Occipital lobe (tissue), 2 donors: ENCODE measurements around the gene TSPYL4. TPM values are rescaled to one million over a fixed set of nuclear protein-coding genes. Genes with fewer than 3 reads are reported as not detected.

Experiments
- DNase-seq: peaks from one replicate; lab custom pipeline; 2025; lab: John Stamatoyannopoulos, UW
- total RNA-seq: library from RNA; depleted of rRNA; stranded (reverse); fragments of >200 nt; gene quantifications from one replicate; pipeline ENCODE4 v1.2.3, GENCODE V29; 2014

Gene TSPYL4
- total RNA-seq, 1 donor from 2014 or later: 70.2 TPM

- no peak for DNase-seq
These were observed 17.4 kb upstream of the TSPYL4 start for GRCh38 chr6:116271149-116271708.

GRCh38 chr6:116268589-116269293, 14.9 kb upstream of the TSPYL4 start:
- no peak for DNase-seq

GRCh38 chr6:116267836-116268588, 14.1 kb upstream of the TSPYL4 start:
- DNase-seq: no peak

GRCh38 chr6:116266803-116267202, 12.9 kb upstream of the TSPYL4 start:
- DNase-seq: no peak

GRCh38 chr6:116265041-116265829, 11.4 kb upstream of the TSPYL4 start:
- no peak for DNase-seq

GRCh38 chr6:116263353-116263752, 9.5 kb upstream of the TSPYL4 start:
- DNase-seq: no peak

GRCh38 chr6:116258520-116258919, 4.6 kb upstream of the TSPYL4 start:
- no peak for DNase-seq

GRCh38 chr6:116256694-116257093, 2.8 kb upstream of the TSPYL4 start:
- DNase-seq: no peak

- DNase-seq: no peak
These were observed 1.4 kb upstream of the TSPYL4 start for GRCh38 chr6:116255246-116255800.

GRCh38 chr6:116254297-116255056, 602 bp upstream of the TSPYL4 start:
- no peak for DNase-seq

GRCh38 chr6:116253188-116253504, 729 bp downstream of the TSPYL4 start:
- no peak for DNase-seq

GRCh38 chr6:116251568-116252384, 2.1 kb downstream of the TSPYL4 start:
- no peak for DNase-seq

- DNase-seq: no peak
These were observed 5.3 kb downstream of the TSPYL4 start for GRCh38 chr6:116248577-116248976.

GRCh38 chr6:116247285-116247684, 6.6 kb downstream of the TSPYL4 start:
- no peak for DNase-seq

- DNase-seq: no peak
These were observed 7.8 kb downstream of the TSPYL4 start for GRCh38 chr6:116246089-116246488.

GRCh38 chr6:116244284-116244683, 9.6 kb downstream of the TSPYL4 start:
- no peak for DNase-seq

- DNase-seq: no peak
These were observed 14.0 kb downstream of the TSPYL4 start for GRCh38 chr6:116239856-116240255.

- DNase-seq: no peak
These were observed 14.6 kb downstream of the TSPYL4 start for GRCh38 chr6:116239256-116239655.

GRCh38 chr6:116238083-116238482, 15.8 kb downstream of the TSPYL4 start:
- no peak for DNase-seq

- no peak for DNase-seq
These were observed 19.2 kb downstream of the TSPYL4 start for GRCh38 chr6:116234689-116235088.
